Stimulated activated CD8-positive, alpha-beta memory T cell treated with anti-CD3 and anti-CD28 coated beads, Interleukin-7, amount 100 ng/mL, for 48 hours (primary cell): ENCODE results near the gene ZNF80.
A peak's percentile ranks its signal among the peaks of the same experiment; 100 is the strongest.
"Not testable (repeated sequence)": the region's sequence is repeated elsewhere in the genome, so short reads cannot be mapped to it uniquely, and the experiment has no call there.

Experiments
- DNase-seq, 2 donors: peaks; one replicate each; pipeline ENCODE4 v3.0.0-alpha.2; 2020; ENCODE audit warnings: low read depth in 1 of 2; ENCODE audit errors: extremely low read depth in 1 of 2

Gene ZNF80

GRCh38 chr3:114237478-114237877 is at the start of gene ZNF80:
Gene ZNF80 (minus strand): TSS chr3:114237578. CDS start chr3:114237074, 504 bp downstream.
- DNase-seq: not testable (repeated sequence)

GRCh38 chr3:114286266-114286665 is 48.9 kb upstream of the ZNF80 start:
- no peak for DNase-seq

- no peak for DNase-seq
Measured at GRCh38 chr3:114285648-114286230, 48.4 kb upstream of the ZNF80 start.

GRCh38 chr3:114284644-114285043 is 47.3 kb upstream of the ZNF80 start:
- no peak for DNase-seq

- not testable (repeated sequence) for DNase-seq
Measured at GRCh38 chr3:114276856-114277255, 39.5 kb upstream of the ZNF80 start.

- no peak for DNase-seq
Measured at GRCh38 chr3:114274929-114275328, 37.6 kb upstream of the ZNF80 start.

GRCh38 chr3:114272271-114272670 is 34.9 kb upstream of the ZNF80 start:
- no peak for DNase-seq

GRCh38 chr3:114270019-114270418 is 32.6 kb upstream of the ZNF80 start:
- DNase-seq: no peak

- no peak for DNase-seq
Measured at GRCh38 chr3:114260152-114260551, 22.8 kb upstream of the ZNF80 start.

- DNase-seq: no peak
Measured at GRCh38 chr3:114259566-114259965, 22.2 kb upstream of the ZNF80 start.

GRCh38 chr3:114253505-114253904 is 16.1 kb upstream of the ZNF80 start:
- no peak for DNase-seq

- no peak for DNase-seq
Measured at GRCh38 chr3:114252954-114253353, 15.6 kb upstream of the ZNF80 start.

GRCh38 chr3:114242947-114243346 is 5.6 kb upstream of the ZNF80 start:
- peak in 1 of 2 donors; percentile 24 for DNase-seq

- no peak for DNase-seq
Measured at GRCh38 chr3:114241262-114241661, 3.9 kb upstream of the ZNF80 start.

- DNase-seq: not testable (repeated sequence)
Measured at GRCh38 chr3:114238146-114238785, 888 bp upstream of the ZNF80 start.

GRCh38 chr3:114235431-114235830 is 1.9 kb downstream of the ZNF80 start:
- DNase-seq: no peak

- DNase-seq: no peak
Measured at GRCh38 chr3:114234745-114235144, 2.6 kb downstream of the ZNF80 start.

- DNase-seq: peak in 1 of 2 donors; percentile 43
Measured at GRCh38 chr3:114231616-114232015, 5.8 kb downstream of the ZNF80 start.

GRCh38 chr3:114227076-114227475 is 10.3 kb downstream of the ZNF80 start:
- DNase-seq: no peak

GRCh38 chr3:114226313-114226712 is 11.1 kb downstream of the ZNF80 start:
- DNase-seq: no peak

GRCh38 chr3:114223143-114223542 is 14.2 kb downstream of the ZNF80 start:
- DNase-seq: no peak

- DNase-seq: no peak
Measured at GRCh38 chr3:114221881-114222264, 15.5 kb downstream of the ZNF80 start.
